GM19468 (cell line): ENCODE results near the gene ITPRIPL2.

Source experiments
- ATAC-seq: cut with Tn5 transposase; IDR thresholded peaks from one replicate; pipeline ENCODE4 v1.9.1; 2021; ENCODE audit warnings: mild to moderate bottlenecking, moderate library complexity, moderate number of reproducible peaks; ENCODE audit not compliant: unreplicated experiment; ENCODE audit errors: extremely low read depth

Gene ITPRIPL2

GRCh38 chr16:19092653-19093410 lies 20.9 kb upstream of the ITPRIPL2 start:
- ATAC-seq = no peak

- ATAC-seq = no peak
These were observed 19.9 kb upstream of the ITPRIPL2 start for GRCh38 chr16:19093631-19094541.

- ATAC-seq = no peak
These were observed 19.0 kb upstream of the ITPRIPL2 start for GRCh38 chr16:19094542-19095365.

GRCh38 chr16:19095654-19096053 lies 18.1 kb upstream of the ITPRIPL2 start:
- no peak for ATAC-seq

- ATAC-seq = no peak
These were observed 15.6 kb upstream of the ITPRIPL2 start for GRCh38 chr16:19098173-19098572.

- no peak for ATAC-seq
These were observed 11.4 kb upstream of the ITPRIPL2 start for GRCh38 chr16:19102187-19102872.

GRCh38 chr16:19104607-19105006 lies 9.2 kb upstream of the ITPRIPL2 start:
- no peak for ATAC-seq

GRCh38 chr16:19105131-19105530 lies 8.6 kb upstream of the ITPRIPL2 start:
- ATAC-seq = no peak

GRCh38 chr16:19105891-19106624 lies 7.7 kb upstream of the ITPRIPL2 start:
- ATAC-seq = no peak

- no peak for ATAC-seq
These were observed 7.1 kb upstream of the ITPRIPL2 start for GRCh38 chr16:19106625-19107020.

GRCh38 chr16:19108409-19109287 lies 5.1 kb upstream of the ITPRIPL2 start:
- no peak for ATAC-seq

GRCh38 chr16:19109288-19109664 lies 4.5 kb upstream of the ITPRIPL2 start:
- ATAC-seq = no peak

GRCh38 chr16:19110537-19111360 lies 3.0 kb upstream of the ITPRIPL2 start:
- ATAC-seq = no peak

- ATAC-seq = no peak
These were observed 1.7 kb upstream of the ITPRIPL2 start for GRCh38 chr16:19112099-19112407.

GRCh38 chr16:19114359-19115147 lies 789 bp downstream of the ITPRIPL2 start:
- no peak for ATAC-seq

GRCh38 chr16:19115148-19116021 lies 1.6 kb downstream of the ITPRIPL2 start:
- ATAC-seq = no peak
